HT-29 (cell line): ENCODE data around the gene DRD3. TPM values are rescaled to one million over a fixed set of nuclear protein-coding genes. Genes with fewer than 3 reads are reported as not detected.

Experiments
- DNase-seq: peaks from one replicate; pipeline ENCODE4 v3.0.0-alpha.2; 2015; ENCODE audit warnings: low spot score
- total RNA-seq: library from RNA; depleted of rRNA; stranded (reverse); fragments of >200 nt; shearing (Covaris generic); gene quantifications from 2 replicates; pipeline ENCODE4 v1.2.3, GENCODE V29; 2014

Gene DRD3
- total RNA-seq, 1 experiment from 2014 or later, result not detected

- DNase-seq, result no peak
Observed at GRCh38 chr3:114120211-114120610, 58.6 kb downstream of the DRD3 start.

GRCh38 chr3:114119776-114120175 lies 59.1 kb downstream of the DRD3 start:
- DNase-seq, result no peak

- no peak for DNase-seq
Observed at GRCh38 chr3:114115143-114115542, 63.7 kb downstream of the DRD3 start.

- no peak for DNase-seq
Observed at GRCh38 chr3:114114719-114115118, 64.1 kb downstream of the DRD3 start.

GRCh38 chr3:114112696-114113095 lies 66.2 kb downstream of the DRD3 start:
- no peak for DNase-seq

- no peak for DNase-seq
Observed at GRCh38 chr3:114111060-114111770, 67.6 kb downstream of the DRD3 start.

- DNase-seq, result no peak
Observed at GRCh38 chr3:114110439-114110838, 68.4 kb downstream of the DRD3 start.

GRCh38 chr3:114108137-114108536 lies 70.7 kb downstream of the DRD3 start:
- no peak for DNase-seq

GRCh38 chr3:114104414-114104813 lies 74.4 kb downstream of the DRD3 start:
- DNase-seq, result no peak

GRCh38 chr3:114103858-114104257 lies 75.0 kb downstream of the DRD3 start:
- DNase-seq, result no peak

- no peak for DNase-seq
Observed at GRCh38 chr3:114103181-114103580, 75.7 kb downstream of the DRD3 start.

- no peak for DNase-seq
Observed at GRCh38 chr3:114101101-114101500, 77.8 kb downstream of the DRD3 start.

GRCh38 chr3:114095796-114096195 lies 83.1 kb downstream of the DRD3 start:
- no peak for DNase-seq

GRCh38 chr3:114093596-114093995 lies 85.3 kb downstream of the DRD3 start:
- peak; percentile 31 for DNase-seq

- no peak for DNase-seq
Observed at GRCh38 chr3:114093016-114093380, 85.9 kb downstream of the DRD3 start.

- no peak for DNase-seq
Observed at GRCh38 chr3:114092151-114093015, 86.5 kb downstream of the DRD3 start.

- DNase-seq, result no peak
Observed at GRCh38 chr3:114089675-114090074, 89.2 kb downstream of the DRD3 start.

GRCh38 chr3:114086356-114086755 lies 92.5 kb downstream of the DRD3 start:
- no peak for DNase-seq

GRCh38 chr3:114083112-114083511 lies 95.7 kb downstream of the DRD3 start:
- DNase-seq, result no peak

- no peak for DNase-seq
Observed at GRCh38 chr3:114081037-114081436, 97.8 kb downstream of the DRD3 start.

- DNase-seq, result no peak
Observed at GRCh38 chr3:114080201-114080600, 98.7 kb downstream of the DRD3 start.

- DNase-seq, result no peak
Observed at GRCh38 chr3:114079761-114080160, 99.1 kb downstream of the DRD3 start.

GRCh38 chr3:114078126-114078525 lies 100.7 kb downstream of the DRD3 start:
- DNase-seq, result no peak
